ENCODE results near the gene TRMT2B.

The TRMT2B gene

GRCh38 chrX:101081231-101081630 is 29.3 kb upstream of the TRMT2B start:
- Histone ChIP-seq H3K27me3 (ENCODE audit: insufficient read depth, low read length, poor library complexity, severe bottlenecking) (no peaks in the 10 kb centered on the region), H2AFZ (ENCODE audit: low read length) (no peak overlapping the region), H3K9me2 (replicated peaks; ENCODE audit: low read depth, low read length) (no peaks in the 10 kb centered on the region), H4K20me1 (ENCODE audit: insufficient read depth, low read length, poor library complexity, severe bottlenecking) (no peaks in the 10 kb centered on the region), H3K9ac (ENCODE audit: low read depth, low read length, poor library complexity, severe bottlenecking) (no peak overlapping the region), H3K9me3 (ENCODE audit: insufficient read depth, low read depth, low read length) (no peaks in the 10 kb centered on the region), H3K4me3 (ENCODE audit: low read length, poor library complexity, severe bottlenecking) (no peak overlapping the region), H3K36me3 (ENCODE audit: insufficient read depth, low read length) (no peaks in the 10 kb centered on the region), H3K4me1 (ENCODE audit: insufficient read depth, low read length, poor library complexity, severe bottlenecking) (no peaks in the 10 kb centered on the region), H3K79me2 (ENCODE audit: insufficient read depth, low read length) (no peaks in the 10 kb centered on the region), H3F3A (ENCODE audit: low read depth) (no peaks in the 10 kb centered on the region), H3K4me2 (ENCODE audit: low read depth, low read length, poor library complexity, severe bottlenecking) (no peak overlapping the region)
- TF ChIP-seq EZH2phosphoT487 (IDR thresholded peaks at IDR 0.05; ENCODE audit: borderline replicate concordance) (no peak), CTCF (conservative IDR thresholded peaks at IDR 0.05; ENCODE audit: low read length) (no peak)

- no peaks in the 10 kb centered on the region for H3K9me3 ChIP-seq (ENCODE audit: insufficient read depth, low read depth, low read length)
- no peak overlapping the region for H2AFZ ChIP-seq (ENCODE audit: low read length)
- no peaks in the 10 kb centered on the region for H3K36me3 ChIP-seq (ENCODE audit: insufficient read depth, low read length)
- H3K27me3 ChIP-seq (ENCODE audit: insufficient read depth, low read length, poor library complexity, severe bottlenecking), result no peaks in the 10 kb centered on the region
- no peaks in the 10 kb centered on the region for H3K9me2 ChIP-seq (replicated peaks; ENCODE audit: low read depth, low read length)
- no peaks in the 10 kb centered on the region for H3K79me2 ChIP-seq (ENCODE audit: insufficient read depth, low read length)
- no peak overlapping the region for H3K4me3 ChIP-seq (ENCODE audit: low read length, poor library complexity, severe bottlenecking)
- H3K4me2 ChIP-seq (ENCODE audit: low read depth, low read length, poor library complexity, severe bottlenecking), result no peak overlapping the region
- H4K20me1 ChIP-seq (ENCODE audit: insufficient read depth, low read length, poor library complexity, severe bottlenecking), result no peaks in the 10 kb centered on the region
- no peaks in the 10 kb centered on the region for H3F3A ChIP-seq (ENCODE audit: low read depth)
- no peaks in the 10 kb centered on the region for H3K4me1 ChIP-seq (ENCODE audit: insufficient read depth, low read length, poor library complexity, severe bottlenecking)
- H3K9ac ChIP-seq (ENCODE audit: low read depth, low read length, poor library complexity, severe bottlenecking), result no peak overlapping the region
- TF ChIP-seq CTCF (conservative IDR thresholded peaks at IDR 0.05; ENCODE audit: low read length), result no peak
- no peak for TF ChIP-seq EZH2phosphoT487 (IDR thresholded peaks at IDR 0.05; ENCODE audit: borderline replicate concordance)
Observed at GRCh38 chrX:101080326-101081124, 28.6 kb upstream of the TRMT2B start.

GRCh38 chrX:101079736-101080270 is 27.9 kb upstream of the TRMT2B start:
- H3K4me2 ChIP-seq (ENCODE audit: low read depth, low read length, poor library complexity, severe bottlenecking), result no peak overlapping the region
- TF ChIP-seq EZH2phosphoT487 (IDR thresholded peaks at IDR 0.05; ENCODE audit: borderline replicate concordance) (no peak), CTCF (conservative IDR thresholded peaks at IDR 0.05; ENCODE audit: low read length) (no peak)

More at GRCh38 chrX:101079736-101080270, 27.9 kb upstream of the TRMT2B start:
- Histone ChIP-seq H3F3A (ENCODE audit: low read depth) (no peaks in the 10 kb centered on the region), H3K4me3 (ENCODE audit: low read length, poor library complexity, severe bottlenecking) (no peak overlapping the region), H3K79me2 (ENCODE audit: insufficient read depth, low read length) (no peaks in the 10 kb centered on the region), H3K9ac (ENCODE audit: low read depth, low read length, poor library complexity, severe bottlenecking) (no peak overlapping the region), H3K27me3 (ENCODE audit: insufficient read depth, low read length, poor library complexity, severe bottlenecking) (no peaks in the 10 kb centered on the region), H3K9me3 (ENCODE audit: insufficient read depth, low read depth, low read length) (no peaks in the 10 kb centered on the region), H2AFZ (ENCODE audit: low read length) (no peak overlapping the region), H3K36me3 (ENCODE audit: insufficient read depth, low read length) (no peaks in the 10 kb centered on the region), H3K9me2 (replicated peaks; ENCODE audit: low read depth, low read length) (no peaks in the 10 kb centered on the region), H4K20me1 (ENCODE audit: insufficient read depth, low read length, poor library complexity, severe bottlenecking) (no peaks in the 10 kb centered on the region), H3K4me1 (ENCODE audit: insufficient read depth, low read length, poor library complexity, severe bottlenecking) (no peaks in the 10 kb centered on the region)

All from Loucy (cell line).